AG10803 (cell line): ENCODE results near the gene TMEM54.

Source experiments
- DNase-seq: peaks from one replicate; pipeline ENCODE4 v3.0.0; 2010; ENCODE audit warnings: low read depth
- H3K4me3 ChIP-seq: 2 replicates; pipeline ENCODE4 v1.5.1; 2011; ENCODE audit warnings: mild to moderate bottlenecking, low read length, control low read depth
- CTCF ChIP-seq: conservative IDR thresholded peaks from 2 replicates; pipeline ENCODE4 v1.5.1; 2011; ENCODE audit warnings: mild to moderate bottlenecking, low read length, control low read depth, inconsistent platforms

The TMEM54 gene

GRCh38 chr1:32863218-32863880 lies 37.8 kb downstream of the TMEM54 start:
- DNase-seq = no peak

GRCh38 chr1:32861904-32862695 lies 39.1 kb downstream of the TMEM54 start:
- DNase-seq = peak; percentile 55
- no peak for TF ChIP-seq CTCF
- no peak overlapping the region for H3K4me3 ChIP-seq

More at GRCh38 chr1:32863218-32863880, 37.8 kb downstream of the TMEM54 start:
- no peak for TF ChIP-seq CTCF
- no peak overlapping the region for H3K4me3 ChIP-seq

GRCh38 chr1:32860566-32860965 lies 40.6 kb downstream of the TMEM54 start:
- TF ChIP-seq CTCF = no peak
- no peak overlapping the region for H3K4me3 ChIP-seq
- DNase-seq = no peak

GRCh38 chr1:32859915-32860314 lies 41.3 kb downstream of the TMEM54 start:
- H3K4me3 ChIP-seq = no peak overlapping the region
- no peak for TF ChIP-seq CTCF
- no peak for DNase-seq

- H3K4me3 ChIP-seq = no peak overlapping the region
- no peak for DNase-seq
- no peak for TF ChIP-seq CTCF
Measured at GRCh38 chr1:32858791-32859190, 42.4 kb downstream of the TMEM54 start.

GRCh38 chr1:32858136-32858535 lies 43.1 kb downstream of the TMEM54 start:
- no peak for DNase-seq
- H3K4me3 ChIP-seq = no peak overlapping the region
- no peak for TF ChIP-seq CTCF
